Renal cortical epithelial cell (primary cell): ENCODE measurements around the gene NAPEPLD. TPM values are rescaled to one million over a fixed set of nuclear protein-coding genes. Genes with fewer than 3 reads are reported as not detected.
A peak's percentile ranks its signal among the peaks of the same experiment; 100 is the strongest.
"Not testable (repeated sequence)": the region's sequence is repeated elsewhere in the genome, so short reads cannot be mapped to it uniquely, and the experiment has no call there.

Source experiments
- DNase-seq: peaks from one replicate; pipeline ENCODE4 v3.0.0-alpha.2; 2011; ENCODE audit warnings: low read depth
- total RNA-seq: library from RNA; depleted of rRNA; stranded (reverse); fragments of >200 nt; gene quantifications from 2 replicates; pipeline ENCODE4 v1.2.3, GENCODE V29; 2014

Gene NAPEPLD
- 22.1 and 37.2 TPM in 2 replicates for total RNA-seq

DNA sequence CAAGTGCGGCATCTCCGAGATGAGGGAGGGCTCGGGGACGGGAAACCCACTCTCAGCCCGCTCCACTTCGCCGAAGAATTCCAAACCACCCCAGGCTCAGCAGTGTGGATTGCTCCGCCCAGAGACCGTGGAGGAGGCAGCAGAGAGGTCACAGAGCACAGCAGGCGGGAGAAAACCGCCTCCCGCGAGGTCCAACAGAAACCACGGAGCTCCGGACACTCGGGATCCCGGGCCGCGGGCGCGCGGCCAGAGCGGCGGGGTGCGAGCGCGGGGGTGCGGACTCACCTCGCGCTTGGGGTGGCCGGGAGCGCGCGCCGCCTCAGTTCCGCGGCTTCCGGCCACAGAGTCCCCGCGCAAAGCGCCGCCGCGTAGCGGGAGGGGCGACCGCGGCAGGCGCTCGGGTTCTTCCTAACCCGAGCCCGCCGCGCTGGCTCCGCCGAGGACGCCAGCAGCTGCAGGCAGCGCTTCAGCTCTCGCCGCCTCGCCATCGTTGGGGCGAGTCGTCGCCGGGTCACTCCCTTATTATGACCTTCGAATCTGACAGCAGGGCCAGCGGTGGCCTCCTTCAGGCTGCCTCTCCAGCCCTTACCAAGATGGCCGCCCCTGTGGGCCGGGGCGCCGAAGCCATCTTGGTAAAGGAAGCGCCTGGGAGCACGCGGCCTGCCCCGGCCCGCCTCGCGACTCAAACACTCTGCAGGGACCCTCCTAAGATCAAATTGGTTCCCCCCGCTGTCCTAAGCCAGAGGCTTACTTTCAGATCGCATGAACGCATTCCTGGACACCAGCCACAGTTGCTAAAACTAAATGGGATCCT lies at the start of gene NAPEPLD:
Gene NAPEPLD, minus strand, starts transcription at position 106 of the 814 bp plus-strand sequence. CDS start 20,323 bp downstream, outside the sequence.
- peak; percentile 78 for DNase-seq

GRCh38 chr7:103198079-103198478 lies 49.2 kb upstream of the NAPEPLD start:
- not testable (repeated sequence) for DNase-seq

GRCh38 chr7:103195364-103195763 lies 46.5 kb upstream of the NAPEPLD start:
- DNase-seq = peak; percentile 89

DNA sequence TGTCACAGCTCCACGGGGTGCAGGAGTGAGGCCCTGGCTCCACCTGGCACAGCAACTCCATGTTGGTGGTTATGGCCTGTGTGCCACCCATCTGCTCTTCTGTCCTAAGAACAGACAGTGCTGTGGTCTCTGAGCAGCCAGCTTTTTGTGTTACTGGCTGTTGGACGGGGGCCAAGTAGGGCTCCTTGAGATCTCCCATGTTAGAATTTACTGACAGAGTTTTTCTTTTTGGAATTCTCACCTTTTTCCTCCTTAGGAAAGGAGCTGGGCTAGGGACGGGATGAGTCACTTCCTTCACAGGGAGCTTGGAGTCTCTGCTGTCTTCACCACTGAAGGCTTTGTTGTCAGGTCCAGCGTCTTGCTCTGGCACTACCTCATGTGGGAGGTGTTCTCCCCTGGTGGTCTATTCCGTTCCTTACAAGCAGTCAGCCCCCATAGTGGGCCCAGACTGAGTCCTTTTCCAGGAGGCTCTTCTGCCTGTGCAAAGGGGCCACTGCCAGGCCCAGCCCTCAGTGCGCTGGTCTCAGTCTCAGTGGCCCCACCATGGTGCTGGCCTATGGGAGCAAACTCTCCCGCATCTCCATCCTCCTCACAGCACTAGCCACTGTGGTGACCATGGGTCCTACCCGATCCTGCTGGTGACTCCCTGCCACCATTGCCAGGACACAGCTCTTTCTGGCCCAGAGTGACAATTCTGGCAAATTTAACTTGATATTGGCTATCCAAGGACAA lies 23.7 kb upstream of the NAPEPLD start:
- not testable (repeated sequence) for DNase-seq

- DNase-seq = not testable (repeated sequence)
These were observed 23.0 kb upstream of the NAPEPLD start for GRCh38 chr7:103171695-103172414.

- DNase-seq = peak; percentile 62
These were observed 18.1 kb upstream of the NAPEPLD start for GRCh38 chr7:103166921-103167544.

DNA sequence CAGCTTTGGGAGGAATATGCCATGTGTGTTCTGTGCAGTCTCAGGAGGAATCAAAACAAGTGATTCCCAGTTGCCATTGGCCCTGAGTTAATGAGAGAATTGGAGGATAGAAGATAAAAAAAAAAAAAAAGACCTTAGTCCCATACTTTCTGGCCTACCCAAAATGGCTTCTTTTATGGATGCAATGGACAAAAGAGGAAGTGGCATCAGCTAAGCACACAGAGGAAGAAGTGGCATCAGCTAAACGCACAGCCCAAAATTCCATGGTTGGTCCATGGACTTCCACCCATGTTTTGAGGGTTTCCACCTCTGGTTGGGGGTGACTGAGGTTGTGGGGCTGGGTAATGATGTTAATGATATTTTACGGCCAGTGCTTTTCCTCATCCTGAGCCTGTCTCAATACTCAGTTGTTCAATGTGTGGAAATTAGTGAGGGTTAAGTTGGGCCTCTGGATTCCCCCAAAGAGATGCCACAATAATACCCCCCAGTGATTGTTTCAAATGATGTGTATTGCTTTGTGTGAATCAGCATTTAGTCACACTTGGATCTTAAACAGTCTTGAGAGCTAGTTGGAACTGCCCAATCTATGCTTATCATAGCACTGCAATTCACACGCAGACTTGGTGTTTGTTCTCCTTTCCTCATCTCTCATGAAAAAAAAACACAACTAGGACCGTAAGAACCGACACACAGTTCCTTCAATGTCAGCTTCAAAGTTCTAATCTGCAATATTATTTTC lies 14.4 kb upstream of the NAPEPLD start:
- peak; percentile 55 for DNase-seq

- peak; percentile 82 for DNase-seq
These were observed 13.7 kb upstream of the NAPEPLD start for GRCh38 chr7:103162641-103163040.

DNA sequence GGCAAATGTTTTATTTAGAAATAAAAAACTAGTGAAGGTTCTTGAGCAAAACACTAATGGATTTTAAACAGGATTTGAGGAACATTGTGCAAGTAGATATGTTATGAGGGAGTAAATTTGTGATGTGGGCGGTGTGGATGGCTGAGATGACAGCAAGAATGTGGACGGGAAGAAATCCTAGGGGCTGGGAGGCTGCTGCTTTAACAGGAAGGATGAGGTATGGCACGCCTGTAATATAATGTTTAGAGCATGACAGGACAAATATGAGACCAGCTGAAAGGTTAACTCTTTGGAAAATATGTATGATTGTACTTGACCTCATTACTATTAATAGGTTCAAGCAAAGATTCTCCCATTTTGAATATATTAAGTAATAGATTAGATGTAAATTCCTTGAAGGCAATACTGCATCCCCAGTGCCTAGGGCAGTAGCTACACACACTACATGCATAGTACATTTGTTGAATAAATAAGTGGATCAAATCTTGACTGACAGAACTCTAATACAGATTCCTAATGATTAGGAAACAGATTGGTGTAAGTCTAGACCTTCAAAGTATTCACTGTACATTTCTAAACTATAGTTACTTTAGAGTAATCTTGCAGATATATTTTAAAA lies 13.2 kb upstream of the NAPEPLD start:
- DNase-seq = peak; percentile 4

GRCh38 chr7:103159072-103159471 lies 10.2 kb upstream of the NAPEPLD start:
- not testable (repeated sequence) for DNase-seq

- not testable (repeated sequence) for DNase-seq
These were observed 6.6 kb upstream of the NAPEPLD start for GRCh38 chr7:103155331-103156024.

- no peak for DNase-seq
These were observed 5.1 kb upstream of the NAPEPLD start for GRCh38 chr7:103154042-103154441.

DNA sequence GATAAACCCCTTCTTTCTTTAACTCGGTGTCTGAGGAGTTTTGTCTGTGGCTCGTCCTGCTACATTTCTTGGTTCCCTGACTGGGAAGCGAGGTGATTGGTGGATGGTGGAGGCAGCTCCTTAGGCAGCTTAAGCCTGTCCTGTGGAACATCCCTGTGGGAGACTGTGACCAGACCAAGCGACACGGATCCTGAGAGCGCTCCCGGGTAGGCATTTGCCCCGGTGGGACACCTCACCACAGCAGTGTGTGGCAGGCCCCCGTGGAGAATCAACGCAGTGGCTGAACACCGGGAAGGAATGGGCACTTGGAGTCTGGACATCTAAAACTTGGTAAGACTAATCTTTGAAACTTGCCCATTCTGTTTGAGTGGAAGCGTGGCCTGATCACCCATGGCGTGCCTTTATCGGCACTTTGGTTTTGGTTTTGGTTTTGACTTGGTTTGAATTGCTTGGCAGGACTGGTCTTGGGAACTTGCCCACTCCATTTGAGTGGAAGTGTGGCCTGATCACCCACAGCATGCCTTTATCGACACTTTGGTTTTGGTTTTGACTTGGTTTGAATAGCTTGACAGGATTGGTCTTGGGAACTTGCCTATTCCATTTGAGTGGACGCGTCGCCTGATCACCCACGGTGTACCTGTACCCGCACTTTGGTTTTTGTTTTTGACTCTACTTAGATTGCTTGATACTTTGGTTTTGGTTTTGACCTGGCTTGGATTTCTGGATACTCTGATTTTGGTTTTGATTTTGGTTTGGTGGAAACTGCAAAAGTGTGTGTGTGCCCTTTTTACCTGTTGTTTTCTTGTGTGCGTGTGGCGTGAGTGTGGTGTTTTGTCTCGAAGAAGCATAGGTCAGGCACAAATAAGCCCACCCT lies 4.1 kb upstream of the NAPEPLD start:
- not testable (repeated sequence) for DNase-seq

- DNase-seq = not testable (repeated sequence)
These were observed 3.2 kb upstream of the NAPEPLD start for GRCh38 chr7:103151993-103152676.

- no peak for DNase-seq
These were observed 1.3 kb upstream of the NAPEPLD start for GRCh38 chr7:103150192-103150591.

DNA sequence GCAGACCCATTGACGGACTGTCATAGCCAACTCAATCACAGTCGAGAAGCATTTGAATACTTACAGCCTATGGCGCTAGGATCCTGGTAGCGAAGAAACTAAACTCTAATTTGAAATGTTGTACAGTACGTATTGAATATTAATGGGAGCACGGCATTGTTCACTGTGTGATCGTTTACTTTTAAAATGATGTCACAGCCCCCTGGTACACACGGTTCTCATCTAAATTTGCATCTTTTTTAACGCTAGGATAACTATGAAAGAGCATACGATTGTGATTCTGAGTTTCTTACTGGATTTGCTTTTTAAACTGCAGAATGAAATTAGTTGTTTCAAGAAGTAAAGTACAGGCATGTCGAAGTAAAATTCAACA lies 895 bp upstream of the NAPEPLD start:
- DNase-seq = no peak

DNA sequence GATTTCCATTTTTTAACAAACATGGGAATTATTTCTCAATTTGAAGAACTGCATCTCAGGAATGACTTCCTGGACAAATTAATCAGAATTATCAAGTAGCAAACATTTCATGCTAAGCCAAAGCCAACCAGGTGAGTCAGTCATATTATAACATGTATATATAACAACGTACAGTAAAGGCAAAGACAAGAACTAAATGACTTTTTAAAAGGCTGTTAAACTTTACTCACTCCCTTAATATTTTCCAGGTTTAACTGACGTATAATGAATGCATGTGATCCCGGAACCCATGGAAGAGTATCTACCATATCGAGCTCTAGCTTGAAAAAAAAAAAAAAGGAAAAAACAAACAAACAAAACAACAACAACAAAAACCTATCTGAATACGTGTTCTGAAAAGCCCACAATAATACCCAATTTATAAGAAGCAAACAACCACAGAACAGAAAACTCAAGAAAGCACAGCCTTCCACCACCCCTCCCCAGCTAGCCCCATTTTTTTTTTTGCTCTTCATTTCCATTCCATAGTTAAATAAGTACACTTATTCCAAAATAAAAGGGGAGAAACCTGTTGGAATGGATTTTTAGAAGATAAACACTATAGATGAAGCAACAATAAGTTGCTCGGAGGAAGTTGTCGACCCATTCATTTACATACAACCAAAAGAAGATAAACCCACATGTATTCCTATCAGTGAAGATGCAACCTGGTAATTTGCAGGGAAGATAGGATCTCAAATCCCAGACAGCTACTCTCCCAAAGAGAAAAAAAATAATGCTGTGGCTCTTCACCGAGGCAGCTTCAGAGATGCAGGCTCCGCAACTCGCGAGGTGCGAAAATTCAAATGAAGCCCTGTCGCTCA lies 537 bp downstream of the NAPEPLD start:
- no peak for DNase-seq
